K562 (cell line): Measurements from ENCODE around the gene VPS13D. TPM values are rescaled to one million over a fixed set of nuclear protein-coding genes. Genes with fewer than 3 reads are reported as not detected.

Experiments
- CBX3 ChIP-seq, 2 experiments: IDR thresholded peaks; 1 replicate in 1 of 2; 2 replicates in 1 of 2; pipeline ENCODE4 v1.6.1; 2012; ENCODE audit warnings: inconsistent platforms in 2 of 2, low read length in 2 of 2, borderline replicate concordance in 1 of 2, control low read depth in 1 of 2
- CREB3 ChIP-seq: fragments of 450-650 bp; conservative IDR thresholded peaks from 2 replicates; pipeline ENCODE4 v1.6.1; 2016; ENCODE audit warnings: missing genetic modification characterization, low read depth, mild to moderate bottlenecking, missing compliant biosample characterization, moderate library complexity
- ETV6 ChIP-seq, 3 experiments: fragments of 150-350 bp in 1 of 3; sonication (generic) in 1 of 3; formaldehyde crosslinking in 1 of 3; IDR thresholded peaks; 2 replicates each; pipeline versions ENCODE4 v1.6.1 to v1.8.0; 2014 to 2022; ENCODE audit warnings: borderline replicate concordance in 2 of 3, low read depth in 2 of 3, antibody characterized with exemption in 1 of 3, low read length in 1 of 3, mild to moderate bottlenecking in 1 of 3, missing genetic modification reagents in 1 of 3
- FOS ChIP-seq: IDR thresholded peaks from 3 replicates; pipeline ENCODE4 v1.6.1; 2011; ENCODE audit not compliant: insufficient read length; ENCODE audit errors: extremely low read depth
- FOXJ2 ChIP-seq: fragments of 200-800 bp; sonication (Bioruptor generic); IDR thresholded peaks from 2 replicates; pipeline ENCODE4 v1.6.1; 2016; ENCODE audit warnings: missing genetic modification characterization, missing compliant biosample characterization
- FOXO4 ChIP-seq: fragments of 450-650 bp; formaldehyde crosslinking; IDR thresholded peaks from 2 replicates; pipeline ENCODE4 v1.4.0; 2020; ENCODE audit warnings: mild to moderate bottlenecking, moderate library complexity
- KLF1 ChIP-seq: fragments of 450-650 bp; IDR thresholded peaks from 2 replicates; pipeline ENCODE4 v1.6.1; 2016; ENCODE audit warnings: missing genetic modification characterization, missing compliant biosample characterization
- KLF13 ChIP-seq: fragments of 450-650 bp; IDR thresholded peaks from 2 replicates; pipeline ENCODE4 v1.6.1; 2016; ENCODE audit warnings: missing genetic modification characterization, low read depth, mild to moderate bottlenecking, missing compliant biosample characterization, moderate library complexity, borderline replicate concordance
- MYC ChIP-seq, 2 experiments: fragments of 250-450 bp in 1 of 2; sonication (Bioruptor Pico) in 1 of 2; IDR thresholded peaks; 2 replicates each; pipeline versions ENCODE4 v1.5.1 to v1.6.1; 2012 to 2021; ENCODE audit warnings: low read depth in 2 of 2, borderline replicate concordance in 1 of 2, improper control_type of control experiment in 1 of 2, low read length in 1 of 2, mild to moderate bottlenecking in 1 of 2, moderate library complexity in 1 of 2
- POLR2AphosphoS5 ChIP-seq: IDR thresholded peaks from 2 replicates; pipeline ENCODE4 v1.6.1; 2011; ENCODE audit warnings: mild to moderate bottlenecking, low read depth, low read length, moderate library complexity; ENCODE audit not compliant: control insufficient read depth, insufficient read depth
- SIN3B ChIP-seq: fragments of 450-650 bp; IDR thresholded peaks from 2 replicates; pipeline ENCODE4 v1.6.1; 2017; ENCODE audit warnings: low read depth, mild to moderate bottlenecking, moderate library complexity
- SMARCA5 ChIP-seq: fragments of 450-650 bp; IDR thresholded peaks from 2 replicates; pipeline ENCODE4 v1.6.1; 2016
- SREBF1 ChIP-seq: fragments of 150-350 bp; IDR thresholded peaks from 2 replicates; pipeline ENCODE4 v1.6.1; 2014; ENCODE audit warnings: antibody characterized with exemption, low read depth, low read length, borderline replicate concordance
- ZNF324 ChIP-seq: fragments of 250-450 bp; sonication (Bioruptor Pico); IDR thresholded peaks from 2 replicates; pipeline ENCODE4 v1.4.0; 2020; ENCODE audit warnings: mild to moderate bottlenecking
- ZNF41 ChIP-seq: fragments of 250-450 bp; sonication (Bioruptor Pico); conservative IDR thresholded peaks from 2 replicates; pipeline ENCODE4 v1.4.0; 2020; ENCODE audit warnings: mild to moderate bottlenecking
- ZNF717 ChIP-seq: fragments of 250-450 bp; sonication (Bioruptor Pico); IDR thresholded peaks from 2 replicates; pipeline ENCODE4 v1.5.0; 2021
- polyA plus RNA-seq, 8 experiments: library from polyadenylated mRNA; depleted of rRNA in 4 of 8; stranded (reverse) in 5 of 8; unstranded in 3 of 8; fragments of >200 nt; fragmentation: Nextera tagmentation in 2 of 8; fragmentation: Illumina TruSeq in 1 of 8; extraction: Ambion mirVana in 2 of 8; extraction: Trizol in 1 of 8; gene quantifications; 2 replicates each; pipeline versions ENCODE4 v1.2.1 to v1.2.3, GENCODE V29; 2011 to 2014; ENCODE audit warnings: inconsistent platforms in 1 of 8, missing spikeins in 1 of 8
- total RNA-seq, 7 experiments: library from RNA; depleted of rRNA in 6 of 7; stranded (reverse); fragments of >200 nt in 6 of 7; fragmentation: Illumina TruSeq in 2 of 7; extraction: Trizol in 2 of 7; gene quantifications; 2 replicates each; pipeline versions ENCODE4 v1.2.1 to v1.2.3, GENCODE V29; 2011 to 2021; ENCODE audit warnings: low replicate concordance in 1 of 7
- TF ChIP-seq, protein P1 (sequence below): fragments of 200-800 bp; sonication (Bioruptor generic); IDR thresholded peaks from 2 replicates; pipeline ENCODE4 v1.6.1; 2017; ENCODE audit warnings: missing genetic modification characterization, missing compliant biosample characterization
- TF ChIP-seq, protein P2 (sequence below): fragments of 450-650 bp; IDR thresholded peaks from 2 replicates; pipeline ENCODE4 v1.6.1; 2016; ENCODE audit warnings: borderline replicate concordance

The VPS13D gene
- total and polyA plus RNA-seq, 9 of the 15 experiments (the other 6 are each of a cell fraction or from before 2014, with no cell fraction given): 6.1 to 51.5 (median 38.5) TPM

DNA sequence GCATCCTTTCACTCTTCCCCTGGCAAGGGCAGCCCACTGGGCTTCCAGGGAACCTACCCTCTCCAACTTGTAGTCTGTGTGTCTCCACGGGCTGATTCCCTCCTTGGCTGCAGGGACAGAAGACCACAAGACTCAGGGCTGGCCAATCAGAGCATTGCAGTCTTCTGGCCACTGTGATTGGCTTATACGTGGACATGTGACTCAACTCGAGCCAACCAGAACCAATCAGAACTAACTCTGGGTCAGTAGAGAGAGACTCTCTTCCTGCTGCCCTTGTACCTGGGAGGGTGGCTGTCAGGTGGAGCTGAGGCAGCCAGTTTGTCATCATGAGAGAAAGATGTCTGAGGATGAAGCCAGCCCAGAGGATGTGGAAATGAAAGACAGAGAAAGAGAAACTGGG is 324.1 kb downstream of the VPS13D start (continued):
- TF ChIP-seq MYC (IDR thresholded peaks at IDR 0.05; ENCODE audit: low read depth, low read length) (no peak), MYC (CRISPR knock-in tag; IDR thresholded peaks at IDR 0.05; ENCODE audit: borderline replicate concordance, low read depth) (no peak), SIN3B (no peak), FOXO4 (no peak), CREB3 (tag) (no peak), KLF13 (tag) (no peak), FOXJ2 (tag) (no peak), FOS (peak; percentile 63), POLR2AphosphoS5 (no peak), SREBF1 (no peak), KLF1 (tag) (no peak), CBX3 (IDR thresholded peaks at IDR 0.05; ENCODE audit: borderline replicate concordance in 1 of 2, low read length in 2 of 2) (peak in 1 of 2 experiments; percentile 73; a peak in 2 of 3 replicates), ZNF41 (CRISPR knock-in tag) (no peak), ZNF717 (CRISPR knock-in tag) (no peak), SMARCA5 (0 out of 2 replicates have a peak, but pooled peaks have one; percentile 33), ETV6 (IDR thresholded peaks at IDR 0.05; ENCODE audit: borderline replicate concordance in 1 of 2, low read depth in 2 of 2, low read length in 1 of 2) (no peak), ETV6 (CRISPR knock-in tag; IDR thresholded peaks at IDR 0.05; ENCODE audit: borderline replicate concordance) (no peak), ZNF324 (CRISPR knock-in tag) (no peak)
- TF ChIP-seq, protein P1, sequence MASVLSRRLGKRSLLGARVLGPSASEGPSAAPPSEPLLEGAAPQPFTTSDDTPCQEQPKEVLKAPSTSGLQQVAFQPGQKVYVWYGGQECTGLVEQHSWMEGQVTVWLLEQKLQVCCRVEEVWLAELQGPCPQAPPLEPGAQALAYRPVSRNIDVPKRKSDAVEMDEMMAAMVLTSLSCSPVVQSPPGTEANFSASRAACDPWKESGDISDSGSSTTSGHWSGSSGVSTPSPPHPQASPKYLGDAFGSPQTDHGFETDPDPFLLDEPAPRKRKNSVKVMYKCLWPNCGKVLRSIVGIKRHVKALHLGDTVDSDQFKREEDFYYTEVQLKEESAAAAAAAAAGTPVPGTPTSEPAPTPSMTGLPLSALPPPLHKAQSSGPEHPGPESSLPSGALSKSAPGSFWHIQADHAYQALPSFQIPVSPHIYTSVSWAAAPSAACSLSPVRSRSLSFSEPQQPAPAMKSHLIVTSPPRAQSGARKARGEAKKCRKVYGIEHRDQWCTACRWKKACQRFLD (CRISPR knock-in tag): no peak
- TF ChIP-seq, protein P2, sequence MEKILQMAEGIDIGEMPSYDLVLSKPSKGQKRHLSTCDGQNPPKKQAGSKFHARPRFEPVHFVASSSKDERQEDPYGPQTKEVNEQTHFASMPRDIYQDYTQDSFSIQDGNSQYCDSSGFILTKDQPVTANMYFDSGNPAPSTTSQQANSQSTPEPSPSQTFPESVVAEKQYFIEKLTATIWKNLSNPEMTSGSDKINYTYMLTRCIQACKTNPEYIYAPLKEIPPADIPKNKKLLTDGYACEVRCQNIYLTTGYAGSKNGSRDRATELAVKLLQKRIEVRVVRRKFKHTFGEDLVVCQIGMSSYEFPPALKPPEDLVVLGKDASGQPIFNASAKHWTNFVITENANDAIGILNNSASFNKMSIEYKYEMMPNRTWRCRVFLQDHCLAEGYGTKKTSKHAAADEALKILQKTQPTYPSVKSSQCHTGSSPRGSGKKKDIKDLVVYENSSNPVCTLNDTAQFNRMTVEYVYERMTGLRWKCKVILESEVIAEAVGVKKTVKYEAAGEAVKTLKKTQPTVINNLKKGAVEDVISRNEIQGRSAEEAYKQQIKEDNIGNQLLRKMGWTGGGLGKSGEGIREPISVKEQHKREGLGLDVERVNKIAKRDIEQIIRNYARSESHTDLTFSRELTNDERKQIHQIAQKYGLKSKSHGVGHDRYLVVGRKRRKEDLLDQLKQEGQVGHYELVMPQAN: no peak
